ENCODE results near the gene XYLB.

- TF ChIP-seq, protein P1, sequence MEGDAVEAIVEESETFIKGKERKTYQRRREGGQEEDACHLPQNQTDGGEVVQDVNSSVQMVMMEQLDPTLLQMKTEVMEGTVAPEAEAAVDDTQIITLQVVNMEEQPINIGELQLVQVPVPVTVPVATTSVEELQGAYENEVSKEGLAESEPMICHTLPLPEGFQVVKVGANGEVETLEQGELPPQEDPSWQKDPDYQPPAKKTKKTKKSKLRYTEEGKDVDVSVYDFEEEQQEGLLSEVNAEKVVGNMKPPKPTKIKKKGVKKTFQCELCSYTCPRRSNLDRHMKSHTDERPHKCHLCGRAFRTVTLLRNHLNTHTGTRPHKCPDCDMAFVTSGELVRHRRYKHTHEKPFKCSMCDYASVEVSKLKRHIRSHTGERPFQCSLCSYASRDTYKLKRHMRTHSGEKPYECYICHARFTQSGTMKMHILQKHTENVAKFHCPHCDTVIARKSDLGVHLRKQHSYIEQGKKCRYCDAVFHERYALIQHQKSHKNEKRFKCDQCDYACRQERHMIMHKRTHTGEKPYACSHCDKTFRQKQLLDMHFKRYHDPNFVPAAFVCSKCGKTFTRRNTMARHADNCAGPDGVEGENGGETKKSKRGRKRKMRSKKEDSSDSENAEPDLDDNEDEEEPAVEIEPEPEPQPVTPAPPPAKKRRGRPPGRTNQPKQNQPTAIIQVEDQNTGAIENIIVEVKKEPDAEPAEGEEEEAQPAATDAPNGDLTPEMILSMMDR (IDR thresholded peaks at IDR 0.05) = no peak
- TF ChIP-seq POLR2AphosphoS5 (IDR thresholded peaks at IDR 0.05) (no peak), POLR2A (IDR thresholded peaks at IDR 0.05) (no peak)
Observed at GRCh38 chr3:38401246-38401962, 54.8 kb downstream of the XYLB start.

Measured in suprapubic skin (tissue), 4 donors.